ENCODE data around the gene IL34.
A peak's percentile ranks its signal among the peaks of the same experiment; 100 is the strongest.
"Not testable (repeated sequence)": the region's sequence is repeated elsewhere in the genome, so short reads cannot be mapped to it uniquely, and the experiment has no call there.

IL34 gene

DNA sequence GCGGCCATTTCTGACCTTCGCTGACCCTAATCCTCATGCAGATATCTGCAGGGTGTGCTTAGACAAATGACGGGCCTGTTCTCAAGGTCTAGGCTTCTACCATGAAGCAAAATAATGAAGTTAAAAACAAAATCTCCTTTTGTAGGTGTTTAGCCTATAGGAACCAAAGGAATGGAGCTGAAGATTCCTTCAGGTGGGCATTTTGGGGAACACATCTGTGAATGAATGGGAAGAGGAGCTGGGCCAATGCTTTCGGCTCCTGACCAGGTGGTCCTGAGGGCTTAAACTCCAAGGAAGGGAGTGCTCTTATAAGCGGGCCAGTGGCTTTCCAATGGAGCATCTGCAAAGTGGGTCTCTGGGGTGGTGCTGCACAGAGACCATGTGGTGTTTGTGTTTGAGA, 14.1 kb upstream of the IL34 start:
- no peak for DNase-seq (ENCODE audit: low spot score)

GRCh38 chr16:70633617-70634016, 12.7 kb upstream of the IL34 start:
- DNase-seq (ENCODE audit: low spot score), result not testable (repeated sequence)

DNA sequence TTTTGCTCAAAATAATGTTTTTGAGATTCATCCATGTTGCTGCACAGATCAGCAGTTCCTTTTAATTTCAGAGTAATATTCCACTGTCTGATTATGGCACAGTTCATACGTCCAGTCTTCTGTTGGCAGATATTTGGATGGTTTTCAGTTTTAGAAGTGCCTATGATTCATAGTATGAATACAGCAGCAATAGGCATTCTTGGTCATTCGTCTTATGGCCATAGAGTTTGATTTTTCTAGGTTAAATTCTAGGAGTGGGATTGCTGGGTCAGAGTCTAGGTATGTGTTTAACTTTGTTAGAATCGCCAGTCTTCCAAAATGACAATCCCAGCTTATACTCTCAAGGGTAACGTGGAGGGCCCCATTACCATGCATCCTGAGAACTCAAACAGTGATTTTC, 11.5 kb upstream of the IL34 start:
- DNase-seq (ENCODE audit: low spot score), result no peak

DNA sequence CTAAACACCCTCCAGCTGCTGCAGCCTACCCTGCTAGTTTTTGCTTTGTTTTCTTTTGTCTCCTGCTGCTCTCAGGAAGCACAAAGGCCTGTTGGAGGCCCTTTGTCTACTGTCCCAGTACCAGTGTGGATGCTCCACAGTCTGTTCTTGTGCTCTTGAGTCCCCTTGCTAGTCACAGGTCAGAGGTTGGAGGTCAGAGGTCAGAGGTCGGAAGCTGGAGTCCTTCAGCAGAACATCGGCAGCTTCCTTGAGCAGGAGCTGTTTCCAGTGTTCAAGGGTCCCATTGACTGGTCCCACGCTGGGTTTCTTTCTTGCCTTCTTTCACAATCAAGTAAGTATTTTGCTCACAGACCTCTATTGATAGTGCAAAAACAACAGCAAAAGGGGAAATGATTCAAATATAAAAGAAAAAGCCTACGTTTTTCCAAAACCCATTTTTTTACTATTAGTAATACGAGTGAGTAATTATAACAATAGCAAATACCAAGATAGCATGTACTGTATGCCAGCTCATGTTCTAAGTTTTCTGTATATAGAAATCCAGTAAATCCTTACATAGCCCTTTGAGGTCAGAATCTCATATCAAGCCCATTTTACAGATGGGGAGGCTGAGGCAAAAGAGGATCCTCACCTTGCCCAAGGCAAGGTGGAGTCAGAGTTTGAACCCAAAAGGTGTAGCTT, 10.9 kb upstream of the IL34 start:
- no peak for DNase-seq (ENCODE audit: low spot score)

DNA sequence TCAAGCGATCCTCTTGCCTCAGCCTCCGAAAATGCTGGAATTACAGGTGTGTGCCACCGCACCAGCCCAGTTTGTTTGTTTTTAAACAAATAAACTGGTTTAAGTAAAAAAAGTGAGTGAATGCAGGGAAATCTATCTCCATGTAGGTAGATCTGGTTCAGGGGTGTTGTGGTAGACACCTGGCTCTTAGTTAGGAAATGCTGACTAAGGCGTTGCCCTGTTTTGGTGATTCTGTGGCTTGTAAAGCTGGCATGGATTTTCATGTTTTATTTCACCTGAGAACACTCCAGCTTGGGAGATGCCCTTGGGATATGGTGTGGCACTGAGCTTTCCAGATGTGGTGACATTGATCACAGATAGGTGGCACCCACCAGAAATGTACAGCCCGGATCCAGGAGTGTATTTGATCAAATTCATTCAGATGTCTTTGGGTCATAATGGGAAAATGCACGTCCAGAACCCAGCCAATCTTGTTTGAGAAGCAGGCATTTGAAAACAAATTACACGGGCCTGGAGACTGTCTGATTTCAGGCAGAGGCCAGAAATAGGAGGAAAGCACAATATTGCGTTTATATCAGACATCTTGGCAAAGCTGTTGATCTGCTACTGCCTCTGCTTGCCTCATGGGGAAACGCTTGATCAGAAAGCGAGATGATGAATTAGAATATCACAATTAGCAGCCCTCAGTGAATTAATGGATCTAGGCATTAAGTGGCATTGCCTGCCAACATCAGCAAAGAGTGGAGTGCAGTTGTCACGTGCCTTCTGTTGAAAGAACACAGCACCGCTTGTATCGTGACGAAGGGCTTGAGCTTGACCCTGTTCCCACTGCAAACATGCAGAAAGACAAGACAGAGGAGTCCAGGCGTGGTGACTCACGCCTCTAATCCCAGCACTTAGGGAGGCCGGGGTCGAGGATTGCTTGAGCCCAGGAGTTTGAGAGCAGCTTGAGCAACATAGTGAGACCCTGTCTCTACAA, 7.3 kb upstream of the IL34 start:
- DNase-seq (ENCODE audit: low spot score), result no peak

- DNase-seq (ENCODE audit: low spot score), result no peak
Measured at GRCh38 chr16:70642633-70643032, 3.7 kb upstream of the IL34 start.

DNA sequence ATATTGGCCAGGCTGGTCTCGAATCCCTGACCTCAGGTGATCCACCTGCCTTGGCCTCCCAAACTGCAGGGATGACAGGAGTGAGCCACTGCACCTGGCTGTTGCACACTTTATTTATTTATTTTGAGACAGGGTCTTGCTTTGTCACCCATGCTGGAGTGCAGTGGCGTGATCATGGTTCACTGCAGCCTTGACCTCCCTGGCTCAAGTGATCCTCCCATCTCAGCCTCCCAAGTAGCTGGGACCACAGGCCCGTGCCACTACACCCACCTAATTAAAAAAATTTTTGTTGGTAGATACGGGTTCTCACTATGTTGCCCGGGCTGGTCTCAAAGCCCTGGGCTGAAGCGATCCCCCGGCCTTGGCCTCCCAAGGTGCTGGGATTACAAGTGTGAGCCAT, 3.1 kb upstream of the IL34 start:
- not testable (repeated sequence) for DNase-seq (ENCODE audit: low spot score)

GRCh38 chr16:70644763-70645597, 1.4 kb upstream of the IL34 start:
- DNase-seq (ENCODE audit: low spot score), result no peak

- no peak for DNase-seq (ENCODE audit: low spot score)
Measured at GRCh38 chr16:70647441-70648359, 1.3 kb downstream of the IL34 start.

- no peak for DNase-seq (ENCODE audit: low spot score)
Measured at GRCh38 chr16:70648606-70649005, 2.2 kb downstream of the IL34 start.

GRCh38 chr16:70649300-70649699, 2.9 kb downstream of the IL34 start:
- no peak for DNase-seq (ENCODE audit: low spot score)

GRCh38 chr16:70650216-70650615, 3.9 kb downstream of the IL34 start:
- no peak for DNase-seq (ENCODE audit: low spot score)

GRCh38 chr16:70651524-70651923, 5.2 kb downstream of the IL34 start:
- no peak for DNase-seq (ENCODE audit: low spot score)

- DNase-seq (ENCODE audit: low spot score), result no peak
Measured at GRCh38 chr16:70652322-70652721, 6.0 kb downstream of the IL34 start.

- no peak for DNase-seq (ENCODE audit: low spot score)
Measured at GRCh38 chr16:70653406-70653805, 7.0 kb downstream of the IL34 start.

DNA sequence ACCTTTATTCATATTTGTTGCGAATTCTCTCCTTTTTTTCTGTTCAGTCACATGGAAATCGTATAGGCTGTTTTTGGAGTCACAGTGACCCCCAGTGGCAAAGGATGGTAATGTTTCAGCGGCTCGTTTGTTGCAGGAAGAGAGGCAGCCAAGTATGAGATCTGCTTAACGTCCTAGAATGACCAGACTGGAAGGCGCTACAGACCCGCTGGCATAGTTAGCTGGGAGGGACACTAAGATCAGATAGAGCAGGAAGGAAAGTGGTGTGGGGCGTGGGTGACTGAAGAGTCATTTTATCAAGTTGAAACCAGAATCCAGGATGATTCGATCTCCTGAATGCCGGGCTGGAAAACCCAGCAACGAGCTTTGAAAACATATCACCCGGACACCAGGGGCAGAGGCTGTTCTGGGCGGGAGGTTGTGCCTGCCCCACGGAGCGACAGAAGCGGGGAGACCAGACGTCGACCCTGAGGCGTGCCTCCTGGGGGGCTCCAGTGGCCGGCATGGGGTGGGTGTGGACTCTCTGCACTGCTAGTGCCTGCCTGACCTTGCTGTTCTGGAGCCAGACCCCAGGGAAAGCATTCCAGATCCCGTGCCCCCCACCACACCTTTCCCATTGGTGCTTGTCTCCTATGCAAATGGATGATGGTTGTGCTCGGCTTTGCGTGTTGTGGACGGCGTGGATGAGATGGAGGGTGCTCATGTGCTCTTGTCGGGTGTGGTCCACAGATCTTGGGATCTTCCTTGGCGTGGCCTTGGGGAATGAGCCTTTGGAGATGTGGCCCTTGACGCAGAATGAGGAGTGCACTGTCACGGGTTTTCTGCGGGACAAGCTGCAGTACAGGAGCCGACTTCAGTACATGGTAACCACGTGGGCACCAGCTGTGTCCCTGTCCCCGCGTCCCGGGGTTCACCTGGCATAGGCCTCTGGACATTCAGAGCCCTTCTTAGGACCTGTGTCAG, 7.7 kb downstream of the IL34 start:
- peak; percentile 92 for DNase-seq (ENCODE audit: low spot score)

GRCh38 chr16:70656065-70656711, 9.8 kb downstream of the IL34 start:
- no peak for DNase-seq (ENCODE audit: low spot score)

- no peak for DNase-seq (ENCODE audit: low spot score)
Measured at GRCh38 chr16:70656712-70657263, 10.4 kb downstream of the IL34 start.

DNA sequence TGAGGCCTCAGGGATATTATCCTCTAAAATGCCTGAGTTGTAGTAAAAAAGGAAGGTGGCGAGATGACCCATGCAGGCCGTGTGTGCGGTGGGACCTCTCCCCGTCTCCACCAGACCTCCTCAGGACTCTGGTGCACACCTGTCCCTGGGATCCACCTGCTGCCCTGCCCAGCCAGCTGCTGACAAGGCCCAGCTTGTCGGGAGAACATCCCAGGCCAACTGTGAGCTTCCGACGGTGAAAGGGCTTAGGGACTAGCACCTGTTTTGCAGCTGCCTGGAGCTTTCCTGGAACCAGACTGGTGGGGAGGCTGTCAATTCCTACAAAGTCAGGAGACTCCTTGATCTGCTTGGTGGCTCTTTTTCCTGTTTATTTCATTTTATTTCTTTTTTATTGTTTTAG, 11.6 kb downstream of the IL34 start:
- DNase-seq (ENCODE audit: low spot score), result no peak
